ENCODE measurements around the gene MKNK2.

- TF ChIP-seq, protein P1, sequence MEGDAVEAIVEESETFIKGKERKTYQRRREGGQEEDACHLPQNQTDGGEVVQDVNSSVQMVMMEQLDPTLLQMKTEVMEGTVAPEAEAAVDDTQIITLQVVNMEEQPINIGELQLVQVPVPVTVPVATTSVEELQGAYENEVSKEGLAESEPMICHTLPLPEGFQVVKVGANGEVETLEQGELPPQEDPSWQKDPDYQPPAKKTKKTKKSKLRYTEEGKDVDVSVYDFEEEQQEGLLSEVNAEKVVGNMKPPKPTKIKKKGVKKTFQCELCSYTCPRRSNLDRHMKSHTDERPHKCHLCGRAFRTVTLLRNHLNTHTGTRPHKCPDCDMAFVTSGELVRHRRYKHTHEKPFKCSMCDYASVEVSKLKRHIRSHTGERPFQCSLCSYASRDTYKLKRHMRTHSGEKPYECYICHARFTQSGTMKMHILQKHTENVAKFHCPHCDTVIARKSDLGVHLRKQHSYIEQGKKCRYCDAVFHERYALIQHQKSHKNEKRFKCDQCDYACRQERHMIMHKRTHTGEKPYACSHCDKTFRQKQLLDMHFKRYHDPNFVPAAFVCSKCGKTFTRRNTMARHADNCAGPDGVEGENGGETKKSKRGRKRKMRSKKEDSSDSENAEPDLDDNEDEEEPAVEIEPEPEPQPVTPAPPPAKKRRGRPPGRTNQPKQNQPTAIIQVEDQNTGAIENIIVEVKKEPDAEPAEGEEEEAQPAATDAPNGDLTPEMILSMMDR (IDR thresholded peaks at IDR 0.05): no peak
- no peak for TF ChIP-seq POLR2AphosphoS5 (IDR thresholded peaks at IDR 0.05)
- no peak for TF ChIP-seq POLR2A (IDR thresholded peaks at IDR 0.05)
Measured at GRCh38 chr19:2083174-2083854, 32.3 kb upstream of the MKNK2 start.

Data from breast epithelium (tissue), 3 donors.